Upper lobe of left lung (tissue), 4 donors: Measurements from ENCODE around the gene CEP85L.

Source experiments
- EP300 ChIP-seq, 4 donors: sonication (generic); formaldehyde crosslinking; IDR thresholded peaks; one replicate each; pipeline ENCODE4 v1.5.1; 2017; ENCODE audit warnings: antibody characterized with exemption in 4 of 4, control low read depth in 2 of 4
- POLR2A ChIP-seq, 4 donors: fragments of 450-650 bp; IDR thresholded peaks; one replicate each; pipeline ENCODE4 v1.5.1; 2016 to 2017; ENCODE audit warnings: antibody characterized with exemption in 4 of 4, mild to moderate bottlenecking in 2 of 4
- POLR2AphosphoS5 ChIP-seq, 2 donors: sonication (generic); formaldehyde crosslinking; IDR thresholded peaks; one replicate each; pipeline ENCODE4 v1.5.1; 2017; ENCODE audit warnings: antibody characterized with exemption in 2 of 2
- TF ChIP-seq, protein P1 (sequence below), 6 experiments: fragments of 450-650 bp in 4 of 6; fragments of 200-600 bp in 2 of 6; sonication (generic) in 2 of 6; IDR thresholded peaks; one replicate each; pipeline ENCODE4 v1.5.1; 2016 to 2019; ENCODE audit warnings: antibody characterized with exemption in 6 of 6

- TF ChIP-seq POLR2AphosphoS5 (IDR thresholded peaks at IDR 0.05) (no peak), POLR2A (IDR thresholded peaks at IDR 0.05) (no peak), EP300 (IDR thresholded peaks at IDR 0.05) (no peak)
- TF ChIP-seq, protein P1, sequence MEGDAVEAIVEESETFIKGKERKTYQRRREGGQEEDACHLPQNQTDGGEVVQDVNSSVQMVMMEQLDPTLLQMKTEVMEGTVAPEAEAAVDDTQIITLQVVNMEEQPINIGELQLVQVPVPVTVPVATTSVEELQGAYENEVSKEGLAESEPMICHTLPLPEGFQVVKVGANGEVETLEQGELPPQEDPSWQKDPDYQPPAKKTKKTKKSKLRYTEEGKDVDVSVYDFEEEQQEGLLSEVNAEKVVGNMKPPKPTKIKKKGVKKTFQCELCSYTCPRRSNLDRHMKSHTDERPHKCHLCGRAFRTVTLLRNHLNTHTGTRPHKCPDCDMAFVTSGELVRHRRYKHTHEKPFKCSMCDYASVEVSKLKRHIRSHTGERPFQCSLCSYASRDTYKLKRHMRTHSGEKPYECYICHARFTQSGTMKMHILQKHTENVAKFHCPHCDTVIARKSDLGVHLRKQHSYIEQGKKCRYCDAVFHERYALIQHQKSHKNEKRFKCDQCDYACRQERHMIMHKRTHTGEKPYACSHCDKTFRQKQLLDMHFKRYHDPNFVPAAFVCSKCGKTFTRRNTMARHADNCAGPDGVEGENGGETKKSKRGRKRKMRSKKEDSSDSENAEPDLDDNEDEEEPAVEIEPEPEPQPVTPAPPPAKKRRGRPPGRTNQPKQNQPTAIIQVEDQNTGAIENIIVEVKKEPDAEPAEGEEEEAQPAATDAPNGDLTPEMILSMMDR (IDR thresholded peaks at IDR 0.05): no peak
These were observed 150.3 kb downstream of the CEP85L start for GRCh38 chr6:118501099-118501498.
